RWPE2 (cell line): ENCODE data around the gene DRC3.

Experiments
- ATAC-seq: fragments of 200-7000 bp; cut with Tn5 transposase; 3 replicates; pipeline ENCODE4 v1.9.1; 2021; ENCODE audit warnings: low read depth
- DNase-seq: peaks from one replicate; pipeline ENCODE4 v3.0.0-alpha.2; 2020; ENCODE audit warnings: low spot score
- H3K27ac ChIP-seq: fragments of 450-650 bp; 2 replicates; pipeline ENCODE4 v1.5.1; 2017; ENCODE audit warnings: mild to moderate bottlenecking; ENCODE audit not compliant: poor library complexity, severe bottlenecking
- H3K27me3 ChIP-seq: fragments of 250-450 bp; sonication (Bioruptor Pico); 2 replicates; pipeline ENCODE4 v1.5.1; 2021; ENCODE audit warnings: mild to moderate bottlenecking, moderate library complexity; ENCODE audit not compliant: insufficient read depth, poor library complexity, severe bottlenecking
- H3K36me3 ChIP-seq: fragments of 250-450 bp; sonication (Bioruptor Pico); 2 replicates; pipeline ENCODE4 v1.5.1; 2020; ENCODE audit warnings: low read depth, mild to moderate bottlenecking, moderate library complexity
- H3K4me1 ChIP-seq: fragments of 250-450 bp; sonication (Bioruptor Pico); 2 replicates; pipeline ENCODE4 v1.5.1; 2021; ENCODE audit warnings: mild to moderate bottlenecking, moderate library complexity; ENCODE audit not compliant: insufficient read depth, poor library complexity, severe bottlenecking
- H3K4me3 ChIP-seq: fragments of 250-450 bp; sonication (Bioruptor Pico); 2 replicates; pipeline ENCODE4 v1.5.1; 2021; ENCODE audit warnings: mild to moderate bottlenecking, moderate library complexity; ENCODE audit not compliant: severe bottlenecking
- H3K9me3 ChIP-seq: fragments of 250-450 bp; sonication (Bioruptor Pico); 2 replicates; pipeline ENCODE4 v1.5.1; 2021; ENCODE audit warnings: mild to moderate bottlenecking, moderate library complexity; ENCODE audit not compliant: severe bottlenecking
- CTCF ChIP-seq: fragments of 450-650 bp; IDR thresholded peaks from one replicate; pipeline ENCODE4 v1.5.1; 2017; ENCODE audit warnings: mild to moderate bottlenecking, moderate library complexity; ENCODE audit not compliant: poor library complexity, severe bottlenecking

Gene DRC3

GRCh38 chr17:17976931-17977570, 4.4 kb downstream of the DRC3 start:
- Histone ChIP-seq H3K27ac (no peak overlapping the region), H3K4me3 (no peak overlapping the region), H3K27me3 (no peaks in the 10 kb centered on the region), H3K4me1 (no peaks in the 10 kb centered on the region), H3K36me3 (no peaks in the 10 kb centered on the region), H3K9me3 (no peaks in the 10 kb centered on the region)
- TF ChIP-seq CTCF, result no peak
- ATAC-seq, result no peak
- DNase-seq, result no peak

GRCh38 chr17:17978481-17979424, 6.1 kb downstream of the DRC3 start:
- no peaks in the 10 kb centered on the region for H3K9me3 ChIP-seq
- H3K36me3 ChIP-seq, result no peaks in the 10 kb centered on the region
- ATAC-seq (no peak), DNase-seq (no peak)
- no peak overlapping the region for H3K4me3 ChIP-seq
- H3K27me3 ChIP-seq, result no peaks in the 10 kb centered on the region
- no peaks in the 10 kb centered on the region for H3K4me1 ChIP-seq
- TF ChIP-seq CTCF, result no peak
- no peak overlapping the region for H3K27ac ChIP-seq

GRCh38 chr17:17979778-17980177, 7.1 kb downstream of the DRC3 start:
- Histone ChIP-seq H3K9me3 (no peaks in the 10 kb centered on the region), H3K27ac (no peak overlapping the region), H3K27me3 (no peaks in the 10 kb centered on the region), H3K4me3 (no peak overlapping the region), H3K4me1 (no peaks in the 10 kb centered on the region), H3K36me3 (no peaks in the 10 kb centered on the region)
- DNase-seq (no peak), ATAC-seq (no peak)
- TF ChIP-seq CTCF, result no peak

- Histone ChIP-seq H3K27me3 (no peaks in the 10 kb centered on the region), H3K36me3 (no peaks in the 10 kb centered on the region), H3K4me3 (no peak overlapping the region), H3K27ac (no peak overlapping the region), H3K4me1 (no peaks in the 10 kb centered on the region), H3K9me3 (no peaks in the 10 kb centered on the region)
- DNase-seq (no peak), ATAC-seq (no peak)
- no peak for TF ChIP-seq CTCF
Observed at GRCh38 chr17:17981330-17981729, 8.7 kb downstream of the DRC3 start.
